Raji (cell line): ENCODE measurements around the gene ATXN1.

ENCODE experiments used
- POLR2A ChIP-seq: IDR thresholded peaks from 2 replicates; pipeline ENCODE4 v1.6.1; 2011; ENCODE audit warnings: low read depth, low read length, control low read depth; ENCODE audit not compliant: insufficient read depth

The ATXN1 gene

GRCh38 chr6:16727996-16728395 lies 33.3 kb downstream of the ATXN1 start:
- TF ChIP-seq POLR2A, result no peak

- TF ChIP-seq POLR2A, result no peak
Measured at GRCh38 chr6:16725145-16725864, 36.0 kb downstream of the ATXN1 start.

GRCh38 chr6:16723826-16724225 lies 37.4 kb downstream of the ATXN1 start:
- TF ChIP-seq POLR2A, result no peak

- no peak for TF ChIP-seq POLR2A
Measured at GRCh38 chr6:16723402-16723801, 37.9 kb downstream of the ATXN1 start.

- no peak for TF ChIP-seq POLR2A
Measured at GRCh38 chr6:16722630-16723029, 38.6 kb downstream of the ATXN1 start.

- no peak for TF ChIP-seq POLR2A
Measured at GRCh38 chr6:16721977-16722376, 39.3 kb downstream of the ATXN1 start.

GRCh38 chr6:16720861-16721260 lies 40.4 kb downstream of the ATXN1 start:
- no peak for TF ChIP-seq POLR2A

- no peak for TF ChIP-seq POLR2A
Measured at GRCh38 chr6:16719488-16719887, 41.8 kb downstream of the ATXN1 start.

GRCh38 chr6:16718356-16718755 lies 42.9 kb downstream of the ATXN1 start:
- no peak for TF ChIP-seq POLR2A

GRCh38 chr6:16717275-16717942 lies 43.9 kb downstream of the ATXN1 start:
- no peak for TF ChIP-seq POLR2A

- no peak for TF ChIP-seq POLR2A
Measured at GRCh38 chr6:16716321-16716858, 44.9 kb downstream of the ATXN1 start.

GRCh38 chr6:16713597-16713996 lies 47.7 kb downstream of the ATXN1 start:
- no peak for TF ChIP-seq POLR2A

- TF ChIP-seq POLR2A, result no peak
Measured at GRCh38 chr6:16712931-16713484, 48.3 kb downstream of the ATXN1 start.

- TF ChIP-seq POLR2A, result no peak
Measured at GRCh38 chr6:16712255-16712930, 48.9 kb downstream of the ATXN1 start.

GRCh38 chr6:16711546-16712254 lies 49.6 kb downstream of the ATXN1 start:
- no peak for TF ChIP-seq POLR2A
